Measurements from ENCODE around the gene RRM2.

- TF ChIP-seq SMC3 (IDR thresholded peaks at IDR 0.05; ENCODE audit: low read depth, low read length) (no peak), POLR2A (IDR thresholded peaks at IDR 0.05; ENCODE audit: low read depth, low read length) (peak; percentile 69; the same call in 1 of the 2 replicates), MXI1 (IDR thresholded peaks at IDR 0.05; ENCODE audit: borderline replicate concordance, low read depth, low read length) (peak; percentile 85)
Observed at GRCh38 chr2:10120158-10120876, 2.2 kb upstream of the RRM2 start.
